Keratinocyte (primary cell): ENCODE measurements around the gene CGN.

ENCODE experiments used
- CTCF ChIP-seq, 3 experiments: IDR thresholded peaks in 1 of 3; conservative IDR thresholded peaks in 1 of 3; optimal IDR thresholded peaks in 1 of 3; 2 replicates in 2 of 3; 3 replicates in 1 of 3; pipeline versions ENCODE3 to v1.5.1; 2011; ENCODE audit warnings: low read length in 3 of 3, mild to moderate bottlenecking in 3 of 3, moderate library complexity in 2 of 3, control low read depth in 1 of 3, inconsistent platforms in 1 of 3; ENCODE audit not compliant: insufficient read depth in 2 of 3; ENCODE audit errors: extremely low read depth in 1 of 3
- EZH2 ChIP-seq: IDR thresholded peaks from one replicate; pipeline ENCODE4 v1.6.1; 2012; ENCODE audit warnings: inconsistent platforms, mild to moderate bottlenecking, low read length, moderate library complexity

GRCh38 chr1:151499365-151499764 lies 11.8 kb upstream of the CGN start:
- TF ChIP-seq CTCF (optimal IDR thresholded peaks at IDR 0.05 in 1 of 3, IDR thresholded peaks at IDR 0.05 in 1 of 3, conservative IDR thresholded peaks at IDR 0.05 in 1 of 3; ENCODE audit: extremely low read depth in 1 of 3, insufficient read depth in 2 of 3, low read length in 3 of 3) = no peak
- no peak for TF ChIP-seq EZH2
